Measurements from ENCODE around the gene ARAP1.
A peak's percentile ranks its signal among the peaks of the same experiment; 100 is the strongest.

Gene ARAP1

DNA sequence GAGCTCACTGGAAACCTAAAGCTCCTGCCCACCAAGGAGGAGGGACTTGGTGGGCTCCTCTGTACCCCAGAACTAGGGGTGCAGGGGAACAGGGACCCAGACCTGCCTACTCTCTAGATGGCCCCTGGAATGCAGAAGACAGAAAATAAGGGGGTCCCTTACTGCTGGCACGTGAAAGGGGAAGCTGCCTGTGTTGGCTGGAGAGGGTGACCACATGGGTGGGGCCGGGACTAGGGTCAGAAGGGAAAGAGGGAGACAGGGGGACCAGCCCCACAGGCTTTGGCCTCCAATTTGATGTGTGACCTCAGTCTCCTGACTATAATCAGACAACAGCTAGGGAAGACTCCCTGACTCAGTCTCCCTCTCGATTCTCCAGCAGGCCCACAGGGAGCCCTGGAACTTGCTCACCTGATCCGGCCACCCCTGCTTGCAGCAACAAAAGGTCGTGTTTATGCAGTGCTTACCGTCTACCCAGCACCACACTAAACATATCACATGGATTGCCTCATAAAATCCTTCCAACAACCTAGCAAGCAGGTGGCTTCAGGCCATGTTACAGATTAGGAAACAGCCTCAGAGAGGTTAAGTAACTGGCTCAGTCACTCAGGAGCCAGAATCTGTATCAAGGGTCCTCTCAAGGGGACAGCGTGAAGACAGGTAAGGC lies 10.2 kb downstream of the ARAP1 start:
- no peak for DNase-seq

DNA sequence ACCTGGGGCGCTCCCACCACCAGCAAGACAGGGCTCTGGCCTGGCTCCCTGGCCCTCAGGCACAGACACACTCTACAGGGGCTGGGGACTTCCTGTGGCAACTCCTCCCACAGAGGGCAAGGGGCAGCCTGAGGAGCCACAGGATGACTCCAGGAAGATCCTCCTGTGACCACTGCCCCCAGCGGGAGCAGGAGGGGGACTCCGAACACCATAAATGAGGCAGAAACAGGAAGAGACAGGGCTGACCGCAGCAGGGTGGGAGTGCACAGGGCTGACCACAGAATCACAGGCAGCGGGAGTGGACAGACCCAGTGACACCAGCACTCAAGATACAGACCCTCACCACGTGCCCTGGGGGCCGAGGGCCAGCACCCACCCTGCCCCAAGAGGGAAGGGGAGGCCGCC lies 10.8 kb downstream of the ARAP1 start:
- no peak for DNase-seq

DNA sequence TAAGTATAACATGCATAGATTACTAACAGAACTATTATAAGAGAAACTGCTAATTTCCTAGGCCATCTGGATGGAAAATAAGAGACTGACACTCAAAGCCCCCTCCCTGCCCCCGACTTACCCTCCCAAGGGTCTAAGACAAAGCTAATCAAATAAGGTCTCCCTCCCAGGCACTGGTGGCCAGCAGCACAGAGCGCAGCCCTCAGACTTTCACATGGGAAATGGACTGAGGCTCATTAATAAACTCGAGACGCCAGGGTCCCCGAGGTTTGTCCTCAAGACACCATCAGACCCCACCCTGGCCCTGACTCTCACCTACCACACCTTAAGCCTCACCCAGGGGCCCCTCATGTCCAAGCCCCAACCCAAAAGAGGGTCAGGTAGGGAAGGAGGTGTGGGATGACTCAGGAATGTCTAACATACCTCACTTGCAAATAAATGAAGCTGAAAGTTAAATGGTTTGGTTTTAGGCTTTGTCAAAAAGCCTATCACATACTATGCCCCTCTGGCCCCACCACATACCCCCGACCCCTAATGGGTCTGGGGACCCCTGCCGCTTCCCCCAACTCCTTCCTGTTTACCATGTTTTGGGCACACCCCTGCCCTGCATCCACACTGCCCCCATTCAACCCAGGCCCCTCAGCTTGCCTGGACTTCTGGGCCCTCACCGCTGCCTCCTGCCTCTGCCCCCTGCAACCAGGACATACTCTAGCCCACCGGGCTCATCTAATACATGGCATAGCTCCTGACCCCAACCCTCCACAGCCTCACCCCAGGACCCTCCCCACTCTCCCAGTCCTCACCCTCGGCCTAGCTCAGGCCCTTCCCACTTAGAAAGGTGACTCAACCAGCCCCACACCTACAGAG lies 11.4 kb downstream of the ARAP1 start:
- no peak for DNase-seq

DNA sequence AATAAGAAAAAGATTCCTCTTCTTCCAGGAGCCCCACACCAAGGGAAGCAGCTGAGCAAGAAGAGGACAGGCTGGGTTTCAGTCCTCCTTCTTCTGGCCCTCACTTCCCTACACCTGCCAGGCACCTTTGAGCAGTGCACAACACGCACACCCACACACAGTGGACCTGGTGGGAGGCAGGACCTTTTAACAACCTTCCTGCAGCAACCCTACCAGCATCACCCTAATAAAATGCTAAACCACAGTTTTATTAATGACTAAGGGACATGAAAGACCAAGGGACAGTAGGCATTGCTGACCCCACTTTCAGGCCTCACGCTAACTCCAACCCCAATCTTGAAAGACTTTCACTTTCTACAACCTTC lies 12.2 kb downstream of the ARAP1 start:
- DNase-seq, result no peak

DNA sequence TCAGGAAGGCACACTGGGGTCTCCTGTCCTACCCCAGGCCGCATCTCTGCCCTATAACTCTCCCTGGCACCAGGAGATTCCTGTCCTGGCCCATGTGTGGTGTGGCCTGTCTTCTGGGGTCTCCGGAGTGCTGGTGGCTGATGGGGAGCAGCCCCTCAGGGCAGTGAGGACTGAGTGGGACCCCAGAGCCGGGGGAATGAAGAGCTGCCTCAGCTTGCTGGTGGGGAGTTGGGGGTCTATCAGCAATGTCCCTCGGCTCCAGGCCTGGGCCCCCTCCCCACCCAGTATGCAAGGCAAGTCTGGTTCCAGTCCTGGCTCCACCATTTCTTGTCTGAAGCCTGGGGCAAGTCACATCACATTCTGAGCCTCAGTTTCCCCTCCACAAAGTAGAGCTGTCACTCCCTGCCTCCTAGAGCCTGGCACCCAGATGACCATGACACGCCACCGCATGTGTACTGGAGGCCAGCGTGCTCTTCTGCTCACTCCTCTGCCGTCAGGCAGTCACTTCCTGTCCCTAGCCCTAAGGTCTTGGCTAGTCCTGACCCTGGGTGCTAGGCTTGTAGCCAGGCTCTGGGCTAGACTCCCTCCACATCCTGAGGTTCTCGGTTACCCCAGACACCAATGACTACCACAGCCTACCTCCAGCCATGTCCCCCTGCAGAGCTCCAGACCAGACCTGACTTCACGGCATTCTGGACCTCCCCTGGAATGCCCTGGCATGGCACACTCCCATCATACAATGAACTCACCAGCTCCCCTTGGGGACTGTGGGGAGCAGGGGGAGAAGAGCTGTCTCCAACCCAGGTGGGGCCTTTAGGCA lies 12.8 kb downstream of the ARAP1 start:
- no peak for DNase-seq

DNA sequence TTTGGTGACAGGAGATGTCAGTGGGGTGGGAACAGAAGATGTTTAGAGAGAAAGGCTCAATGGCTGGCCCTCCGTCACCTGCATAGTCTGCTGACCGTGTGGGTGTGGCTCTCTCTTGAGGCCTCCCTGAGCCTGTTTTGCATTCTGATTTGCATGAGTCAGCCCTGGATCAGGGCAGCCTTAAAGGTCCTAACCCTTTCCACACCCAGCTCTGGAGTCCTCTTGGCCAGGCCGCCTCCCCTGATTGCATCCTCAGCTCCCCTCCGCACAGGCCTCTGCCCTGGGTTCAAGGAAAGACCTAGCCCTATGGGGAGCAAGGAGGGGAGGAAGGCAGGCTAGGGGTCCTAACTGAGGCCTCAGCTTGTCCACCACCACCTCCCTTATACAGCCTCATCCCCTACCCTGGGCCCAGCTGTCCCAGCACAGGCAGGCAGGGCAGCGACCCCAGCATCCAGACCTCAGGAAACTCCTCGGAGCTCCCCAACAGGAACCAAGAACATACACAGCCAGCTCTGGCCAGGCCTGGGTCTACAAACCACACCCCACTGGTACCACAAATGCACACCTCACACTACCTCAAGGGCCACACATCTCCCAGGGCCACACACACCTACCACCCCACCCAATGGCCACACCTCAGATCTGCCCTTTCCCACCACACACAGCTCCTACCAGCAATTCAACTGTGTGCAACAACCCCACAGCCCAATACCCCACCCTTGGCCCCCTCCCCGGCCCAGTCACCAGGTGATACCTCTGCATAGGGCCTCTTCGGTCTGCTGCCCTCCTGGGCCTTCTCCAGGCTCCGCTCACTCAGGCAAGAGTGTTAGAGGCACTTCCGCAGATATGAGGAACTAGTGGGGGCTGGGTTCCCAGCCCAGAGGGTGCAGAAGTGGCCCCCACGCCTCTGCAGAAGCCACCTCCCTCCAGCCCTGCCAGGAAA lies 13.7 kb downstream of the ARAP1 start:
- no peak for DNase-seq

DNA sequence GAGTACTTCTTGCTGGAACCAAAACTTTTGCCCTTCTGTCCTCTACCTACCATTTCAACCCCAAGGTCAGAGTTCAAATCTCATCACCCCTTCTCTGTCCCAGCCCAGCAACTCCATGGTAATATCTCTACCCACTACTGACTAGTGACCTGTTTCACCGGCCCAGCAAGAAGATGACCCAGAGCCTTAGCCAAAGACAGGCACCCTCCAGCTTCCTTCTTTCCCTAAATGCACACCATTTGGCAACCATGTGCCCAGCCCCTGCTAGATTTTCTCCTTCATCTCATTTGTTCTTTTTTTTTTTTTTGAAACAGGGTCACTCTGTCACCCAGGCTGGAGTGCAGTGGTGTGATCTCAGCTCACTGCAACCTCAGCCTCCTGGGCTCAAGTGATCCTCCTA lies 14.9 kb downstream of the ARAP1 start:
- no peak for DNase-seq

DNA sequence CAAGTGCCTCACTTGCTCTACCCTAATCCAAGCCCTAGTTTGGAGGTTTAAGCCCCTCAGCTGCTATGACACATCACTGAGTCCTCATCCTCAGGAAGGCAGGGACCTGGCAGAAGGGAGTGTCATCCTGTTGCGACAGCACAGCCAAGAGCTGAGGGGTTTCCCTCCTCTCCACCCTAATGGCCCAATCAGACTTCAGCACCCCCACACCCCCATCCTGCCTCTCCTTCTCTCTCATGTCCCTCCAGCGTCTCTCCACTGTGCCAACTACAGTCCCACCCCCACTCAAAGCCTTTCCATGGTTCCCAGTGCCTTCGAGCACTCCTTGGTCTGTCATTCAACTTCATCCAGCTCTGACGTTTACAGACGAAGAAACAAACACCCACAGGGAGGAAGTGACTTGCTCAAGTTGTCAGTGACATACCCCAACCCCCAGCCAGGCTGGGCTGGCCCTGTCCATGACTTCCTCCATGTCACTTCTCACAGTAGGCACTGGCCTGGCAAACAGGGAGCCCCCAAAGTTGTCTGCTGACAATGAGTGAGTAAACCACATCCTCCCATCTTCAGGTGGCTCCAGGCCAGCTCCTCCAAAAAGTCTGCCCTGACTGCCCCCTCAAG lies 15.6 kb downstream of the ARAP1 start:
- no peak for DNase-seq

DNA sequence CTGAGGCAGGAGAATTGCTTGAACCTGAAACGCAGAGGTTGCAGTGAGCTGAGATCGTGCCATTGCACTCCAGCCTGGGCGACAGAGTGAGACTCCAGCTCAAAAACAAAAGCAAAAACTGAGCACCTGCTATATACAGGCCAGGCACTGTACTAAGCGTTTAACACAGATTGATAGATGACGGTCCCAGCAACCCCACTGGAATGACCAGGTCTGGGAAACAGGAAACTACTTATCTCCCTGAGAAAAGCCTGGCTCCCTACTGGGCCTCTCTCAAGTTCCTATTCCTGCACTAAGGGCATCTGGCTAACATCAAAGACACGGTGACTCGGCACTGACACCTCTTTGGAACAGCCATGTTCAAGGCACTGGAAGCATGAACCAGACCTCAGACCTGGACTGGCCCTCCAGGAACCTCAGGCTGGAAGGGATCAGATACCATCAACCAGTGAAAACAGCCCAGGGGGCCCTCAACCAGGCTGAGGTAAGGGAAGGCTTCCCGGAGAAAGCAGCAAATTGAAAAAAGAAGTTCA lies 16.6 kb downstream of the ARAP1 start:
- DNase-seq, result no peak

DNA sequence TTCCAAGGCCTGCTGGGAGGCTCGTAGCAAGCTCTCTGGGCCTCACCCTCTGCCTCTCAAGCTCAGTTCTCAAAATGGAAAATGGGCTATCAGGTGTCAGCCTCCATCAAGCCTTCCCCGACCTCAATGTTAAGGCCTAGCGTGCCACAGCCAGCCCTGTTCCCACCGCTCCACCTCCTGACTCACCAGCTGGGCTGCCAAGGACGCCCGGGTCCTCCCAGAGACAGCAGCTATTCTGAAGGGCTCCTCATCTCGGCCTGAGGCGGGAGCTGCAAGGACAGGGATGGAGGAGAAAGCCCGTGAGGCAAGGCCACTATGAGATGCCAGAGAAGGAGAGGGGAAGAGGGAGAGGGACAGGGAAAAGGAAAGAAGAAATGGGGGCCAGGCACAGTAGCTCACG lies 19.9 kb downstream of the ARAP1 start:
- DNase-seq, result no peak

DNA sequence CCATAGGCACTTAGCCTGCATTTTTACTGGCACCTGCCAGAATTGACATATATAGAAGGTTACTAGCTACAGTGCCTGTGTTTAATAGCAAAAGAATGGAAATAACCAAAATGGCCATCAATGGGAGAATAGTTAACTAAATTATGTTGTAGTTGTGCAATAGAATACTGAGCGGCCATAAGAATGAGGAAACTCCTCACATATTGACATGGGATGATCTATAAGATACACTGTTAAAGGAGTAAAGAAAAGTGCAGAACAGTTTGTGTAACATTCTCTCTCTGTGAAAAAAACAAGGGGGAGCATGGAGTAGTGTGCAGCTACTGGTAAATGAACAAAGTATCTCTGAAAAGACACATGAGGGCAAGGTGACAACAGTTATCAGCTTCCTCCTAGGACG lies 21.5 kb downstream of the ARAP1 start:
- DNase-seq, result no peak

DNA sequence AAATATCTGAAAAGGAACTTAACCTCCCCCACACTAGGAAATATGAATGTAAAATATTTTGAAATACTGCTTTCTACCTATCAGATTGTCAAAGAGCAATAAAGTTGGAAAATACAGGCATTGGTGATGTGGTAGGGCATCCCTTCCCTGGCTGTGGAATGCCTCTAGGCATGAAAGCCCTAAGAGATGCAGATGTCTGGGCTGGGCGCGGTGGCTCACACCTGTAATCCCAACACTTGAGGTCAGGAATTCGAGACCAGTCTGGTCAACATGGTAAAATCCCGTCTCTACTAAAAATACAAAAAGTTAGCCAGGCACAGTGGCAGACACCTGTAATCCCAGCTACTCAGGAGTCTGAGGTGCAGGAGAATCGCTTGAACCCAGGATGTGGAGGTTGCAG lies 22.0 kb downstream of the ARAP1 start:
- DNase-seq, result no peak

DNA sequence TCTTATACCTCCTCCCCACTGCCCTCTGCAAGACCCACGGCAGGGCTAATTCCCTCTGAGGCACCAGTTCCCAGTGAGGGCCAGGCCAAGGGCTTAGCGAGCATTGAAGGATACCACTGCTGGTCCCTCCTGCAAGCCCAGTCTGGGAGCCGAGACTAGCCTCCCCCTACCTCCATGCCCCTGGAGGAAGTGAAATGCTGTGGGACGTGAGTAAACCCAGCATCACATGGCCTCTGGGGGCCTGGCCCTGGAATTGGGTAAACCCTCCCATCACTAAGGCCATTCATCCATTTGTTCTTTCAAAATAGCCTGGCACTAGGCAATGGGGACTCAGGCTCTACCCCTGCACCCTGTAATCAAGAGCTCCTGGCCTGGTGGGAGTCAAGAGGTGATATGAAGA lies 24.7 kb downstream of the ARAP1 start:
- DNase-seq, result no peak

DNA sequence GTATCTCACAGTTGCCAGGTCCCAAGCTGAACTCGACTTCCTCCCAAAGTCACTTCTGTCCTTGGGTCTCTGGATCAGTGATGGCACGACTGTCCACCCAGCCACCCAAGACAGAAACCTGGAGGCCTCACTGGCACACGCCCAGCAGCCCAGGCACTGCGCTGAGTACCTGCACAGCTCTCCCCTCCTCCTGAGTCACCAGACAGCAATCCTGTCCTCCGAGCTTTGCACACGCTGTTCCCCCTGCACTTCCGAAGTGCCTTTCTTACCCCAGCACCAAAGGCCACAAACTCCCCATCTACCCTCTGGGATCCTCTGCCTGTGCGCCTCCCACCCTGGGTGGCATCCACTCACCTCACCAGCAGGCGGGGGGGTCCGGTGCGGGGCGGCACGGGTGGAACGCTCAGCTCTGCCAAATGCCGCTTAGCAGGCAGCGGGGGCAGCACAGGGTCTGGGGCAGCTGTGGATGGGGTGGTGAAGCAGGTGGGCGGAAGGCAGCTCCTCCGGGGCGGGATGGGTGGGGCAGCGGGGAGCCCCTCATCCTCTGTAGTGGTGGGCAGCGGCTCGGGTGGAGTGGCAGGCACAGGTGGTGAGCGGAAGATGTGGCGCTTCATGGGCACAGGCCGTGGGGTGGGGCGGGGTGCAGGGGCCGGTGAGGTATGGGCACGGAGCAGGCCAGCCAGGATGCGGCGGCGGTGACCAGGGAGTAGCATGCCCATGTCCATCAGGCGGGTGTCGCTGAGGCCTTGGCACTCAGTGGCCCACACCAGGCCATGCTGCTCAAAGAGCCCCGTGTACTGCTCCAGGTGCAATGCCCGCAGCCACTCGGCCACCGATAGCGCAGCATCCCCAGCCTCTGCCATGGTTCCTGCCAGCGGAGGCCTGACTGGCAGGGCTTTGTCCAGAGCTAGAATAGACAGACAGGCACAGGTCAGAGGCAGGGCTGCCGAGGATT lies 25.7 kb downstream of the ARAP1 start:
- DNase-seq, result no peak

DNA sequence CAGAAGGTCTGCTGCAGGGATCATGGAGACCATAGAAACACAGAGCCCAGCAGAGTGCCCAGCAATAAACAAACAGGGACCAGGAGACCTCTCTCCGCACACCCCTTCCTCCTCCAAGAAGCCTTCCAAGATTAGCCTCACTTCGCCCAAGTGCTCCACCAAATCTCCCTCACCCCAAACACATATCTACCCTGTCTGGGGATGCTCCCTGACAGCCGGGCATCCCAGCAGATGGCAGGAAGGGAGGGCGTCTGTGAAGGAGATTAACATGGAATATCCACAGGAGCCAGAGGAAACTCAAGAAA lies 26.5 kb downstream of the ARAP1 start:
- no peak for DNase-seq

DNA sequence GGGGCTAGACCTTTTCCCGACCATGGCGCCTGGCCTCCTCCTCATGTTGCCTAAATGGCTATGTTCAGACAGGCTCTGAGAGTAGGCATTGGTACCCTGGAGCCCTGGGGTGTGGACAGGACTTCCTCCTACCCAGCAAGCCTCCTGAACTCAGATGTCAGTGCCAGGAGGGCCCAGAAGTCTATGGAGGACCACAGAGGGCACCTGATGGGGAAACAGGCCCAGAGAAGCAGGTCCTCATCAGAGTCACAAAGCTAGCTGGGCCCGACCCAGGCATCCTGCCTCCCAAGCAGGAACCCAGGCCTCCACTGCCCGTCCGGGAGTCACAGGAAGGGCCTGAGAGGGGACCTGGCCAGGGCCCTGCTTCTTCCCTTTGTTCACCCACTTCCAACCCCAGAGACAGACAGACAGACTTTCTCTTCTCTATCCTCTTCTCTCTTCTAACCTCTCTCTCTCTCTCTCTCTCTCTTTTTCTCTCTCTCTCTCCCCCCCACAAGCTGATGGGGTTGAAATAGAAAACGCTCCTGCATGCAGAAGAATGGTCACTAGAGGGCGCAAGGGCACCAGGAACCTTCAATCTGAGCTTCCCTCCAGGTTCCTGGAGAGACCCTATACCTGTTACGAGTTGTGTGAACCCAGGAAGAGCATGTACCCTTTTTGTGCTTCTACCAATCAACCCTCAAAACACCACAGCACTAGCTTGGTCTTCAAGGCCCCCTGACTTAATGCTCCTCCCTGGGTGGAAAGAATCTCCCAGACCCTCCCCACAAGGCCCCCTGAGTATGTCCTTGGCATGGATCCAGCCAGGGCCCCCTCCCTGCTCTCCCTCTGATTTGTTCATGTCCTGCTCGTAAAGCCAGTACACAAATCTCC lies 27.1 kb downstream of the ARAP1 start:
- peak; percentile 93 for DNase-seq

DNA sequence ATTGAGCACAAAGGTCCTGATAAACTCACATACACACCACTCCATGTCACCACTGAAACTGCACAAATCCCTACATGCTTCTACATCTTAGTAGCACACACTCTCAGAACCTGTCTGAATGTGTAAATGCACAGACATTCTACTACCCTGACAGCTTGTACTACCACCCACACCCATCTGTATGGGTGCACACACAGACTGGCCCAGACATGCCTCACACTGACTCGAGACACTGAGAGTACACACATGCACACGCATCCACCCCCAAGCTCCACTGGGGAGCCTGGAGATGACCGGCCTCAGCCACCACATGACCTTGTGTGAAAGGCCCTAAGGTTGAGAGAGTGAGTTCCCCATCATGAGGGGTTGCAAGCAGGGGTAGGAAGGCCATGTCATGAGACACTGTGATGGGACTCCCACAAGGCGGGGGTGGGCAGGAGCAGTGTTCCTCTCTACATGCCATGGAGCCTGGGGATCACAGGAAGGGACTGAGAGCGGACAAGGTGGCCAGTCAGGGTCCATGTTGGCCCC lies 28.1 kb downstream of the ARAP1 start:
- DNase-seq, result no peak

DNA sequence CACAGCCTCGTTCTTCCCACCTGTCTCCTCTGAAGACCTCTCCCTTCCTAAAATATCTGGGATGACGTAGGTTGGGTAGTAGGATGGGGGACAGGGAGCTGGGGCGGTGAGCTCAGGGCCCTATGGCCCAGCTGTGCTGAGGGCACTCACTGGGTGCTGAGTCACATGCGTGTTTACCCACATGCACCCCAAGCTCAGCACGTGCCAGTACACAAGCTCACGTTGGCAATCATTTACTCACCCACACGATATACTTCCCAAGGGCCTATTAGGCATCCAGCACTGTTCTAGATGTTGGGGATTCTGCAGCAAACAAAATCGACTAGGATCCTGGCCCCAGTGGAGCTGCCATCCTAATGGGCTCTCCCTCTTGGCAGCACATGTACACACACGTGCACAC lies 28.7 kb downstream of the ARAP1 start:
- DNase-seq, result no peak

DNA sequence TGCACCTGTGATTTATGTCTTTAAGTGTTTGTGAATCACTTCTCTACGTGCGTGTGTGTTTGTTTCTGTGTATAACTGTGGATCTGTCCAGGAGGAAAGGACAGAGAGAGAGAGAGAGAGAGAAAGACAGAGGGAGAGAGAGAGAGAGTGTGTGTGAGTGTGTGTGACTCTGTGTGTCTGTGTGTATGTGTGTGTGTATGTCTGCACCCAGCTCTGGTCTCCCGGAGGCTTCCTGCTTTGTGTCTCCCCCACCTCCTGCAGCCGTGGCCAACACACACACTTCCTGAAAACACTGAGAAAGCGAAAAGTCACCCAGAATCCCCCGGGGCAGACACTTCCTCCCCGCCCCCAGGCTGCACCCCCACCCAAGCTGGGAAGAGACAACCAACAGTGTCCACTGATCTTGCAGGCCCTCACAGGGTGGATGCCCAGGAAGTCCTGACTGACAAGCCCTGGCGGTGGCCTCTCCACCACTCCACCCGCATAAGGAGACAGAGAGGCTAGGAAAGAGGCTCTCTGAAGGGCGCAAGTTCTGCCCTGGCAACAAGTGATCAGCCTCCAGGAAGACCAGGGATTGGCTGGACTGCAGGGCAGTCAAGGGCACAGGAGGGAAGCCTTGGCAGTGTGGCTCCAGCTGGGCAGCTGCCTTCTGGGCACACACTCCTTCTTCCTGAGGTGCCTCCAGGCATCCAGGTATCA lies 30.0 kb downstream of the ARAP1 start:
- DNase-seq, result peak; percentile 96

All from NCI-H1092 treated with DMSO at 0.1 percent for 48 hours (cell line).